ENCODE measurements around the gene CENPP.

GRCh38 chr9:92300936-92301335 lies 24.8 kb upstream of the CENPP start:
- TF ChIP-seq GATA2 (IDR thresholded peaks at IDR 0.05; ENCODE audit: low read depth, low read length): no peak
- no peak for TF ChIP-seq GATA3 (IDR thresholded peaks at IDR 0.05; ENCODE audit: low read depth, low read length)

All from SH-SY5Y (cell line).